Sigmoid colon (tissue), 7 donors: ENCODE results near the gene BRD4. TPM values are rescaled to one million over a fixed set of nuclear protein-coding genes. Genes with fewer than 3 reads are reported as not detected.

Experiments used
- DNase-seq: peaks from one replicate; pipeline ENCODE4 v3.0.0-alpha.2; 2019
- H3K27ac ChIP-seq, 4 donors: fragments of 200-600 bp; sonication (generic); one replicate each; pipeline ENCODE4 v1.5.1; 2016 to 2019; ENCODE audit warnings: mild to moderate bottlenecking in 1 of 4
- H3K27me3 ChIP-seq, 3 donors: fragments of 200-600 bp; sonication (generic); one replicate each; pipeline ENCODE4 v1.5.1; 2019; ENCODE audit warnings: mild to moderate bottlenecking in 1 of 3
- H3K36me3 ChIP-seq, 4 donors: fragments of 200-600 bp; sonication (generic); one replicate each; pipeline ENCODE4 v1.5.1; 2016 to 2019
- H3K4me1 ChIP-seq, 4 donors: fragments of 200-600 bp; sonication (generic); one replicate each; pipeline ENCODE4 v1.5.1; 2017 to 2019
- H3K4me3 ChIP-seq, 4 donors: fragments of 200-600 bp; sonication (generic); one replicate each; pipeline ENCODE4 v1.5.1; 2017 to 2019; ENCODE audit warnings: mild to moderate bottlenecking in 2 of 4, moderate library complexity in 1 of 4
- H3K9me3 ChIP-seq, 4 donors: fragments of 200-600 bp in 3 of 4; sonication (generic) in 3 of 4; one replicate each; pipeline versions ENCODE4 v1.5.1 to v1.6.1; 2013 to 2019
- CTCF ChIP-seq, 4 experiments: fragments of 450-650 bp in 3 of 4; fragments of 200-600 bp in 1 of 4; IDR thresholded peaks; one replicate each; pipeline ENCODE4 v1.5.1; 2016 to 2019; ENCODE audit warnings: antibody characterized with exemption in 4 of 4, mild to moderate bottlenecking in 3 of 4, moderate library complexity in 2 of 4
- EP300 ChIP-seq, 4 donors: sonication (generic); formaldehyde crosslinking; IDR thresholded peaks; one replicate each; pipeline ENCODE4 v1.6.1; 2017; ENCODE audit warnings: antibody characterized with exemption in 4 of 4
- POLR2A ChIP-seq, 2 donors: fragments of 450-650 bp; IDR thresholded peaks; one replicate each; pipeline ENCODE4 v1.6.1; 2016; ENCODE audit warnings: antibody characterized with exemption in 2 of 2, mild to moderate bottlenecking in 2 of 2, moderate library complexity in 2 of 2
- POLR2AphosphoS5 ChIP-seq, 4 donors: sonication (generic); formaldehyde crosslinking; IDR thresholded peaks; one replicate each; pipeline ENCODE4 v1.6.1; 2017; ENCODE audit warnings: antibody characterized with exemption in 4 of 4
- WGBS, 2 donors: extraction: QIAGEN DNeasy Blood & Tissue Kit; methylation state at CpG; one replicate each; pipeline ENCODE4 v1.1.7; 2013; 5-methylcytosine and 5-hydroxymethylcytosine counted together
- intact Hi-C: fragments of 100-400 bp; cut with DNase I; formaldehyde crosslinking; loops from one replicate; pipeline ENCODE4 v1.15.1; 2023
- polyA plus RNA-seq, 3 donors: library from polyadenylated mRNA; stranded (reverse); fragments of 200-250 nt; gene quantifications; one replicate each; pipeline ENCODE4 v1.2.3, GENCODE V29; 2013
- total RNA-seq, 4 donors: library from RNA; depleted of rRNA; stranded (reverse); fragments of >200 nt; gene quantifications; one replicate each; pipeline ENCODE4 v1.1.0, GENCODE V29; 2016
- donor health status: healthy with polysubstance abuse.
- donor health status: Bipolar disorder and iron deficiency.
- donor health status: healthy.

The BRD4 gene
- total and polyA plus RNA-seq, 7 donors: 9.0 to 43.8 (median 20.1) TPM

DNA sequence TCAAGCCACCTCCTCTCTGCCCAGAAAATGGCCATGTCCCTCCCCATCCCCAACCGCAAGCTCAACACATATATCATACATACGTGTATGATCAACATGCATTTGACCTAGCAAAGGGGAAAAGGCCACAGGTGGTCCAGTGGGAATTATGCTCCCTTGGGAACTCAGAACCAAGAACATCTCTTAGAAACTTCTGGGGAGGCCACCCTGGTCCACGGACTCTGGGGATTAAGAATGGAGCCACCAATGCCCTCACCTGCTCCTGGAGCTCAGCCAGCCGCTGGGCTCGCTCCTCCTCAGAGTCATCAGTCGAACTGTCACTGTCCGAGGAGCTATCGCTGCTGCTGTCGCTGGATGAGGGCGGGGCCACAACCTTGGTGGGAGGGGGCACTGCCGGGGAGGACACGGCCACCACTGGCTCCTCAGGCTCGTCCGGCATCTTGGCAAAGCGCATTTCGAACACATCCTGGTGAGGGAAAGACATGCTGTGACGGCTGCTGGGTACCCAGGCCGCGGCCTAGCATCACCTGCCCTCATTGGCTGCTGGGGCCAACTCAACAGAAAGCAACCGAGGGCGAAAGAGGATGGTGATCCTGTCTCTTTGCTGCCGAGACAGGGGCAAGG is 75.5 kb downstream of the BRD4 start:
- Histone ChIP-seq H3K36me3 (peaks cover 56 to 96% (median 82%) of the 10 kb centered on the region in 4 donors), H3K27ac (peak overlapping the region in 1 of 4 donors; percentile 7), H3K9me3 (no peaks in the 10 kb centered on the region), H3K27me3 (no peaks in the 10 kb centered on the region), H3K4me1 (peaks cover 0 to 19% (median 17%) of the 10 kb centered on the region in 4 donors), H3K4me3 (no peak overlapping the region)
- intact Hi-C loops: no loop called here
- no peak for TF ChIP-seq POLR2AphosphoS5 (IDR thresholded peaks at IDR 0.05)
- TF ChIP-seq CTCF (IDR thresholded peaks at IDR 0.05): no peak
- TF ChIP-seq EP300 (IDR thresholded peaks at IDR 0.05): no peak
- no peak for TF ChIP-seq POLR2A (IDR thresholded peaks at IDR 0.05)
- DNase-seq: no peak
- whole genome bisulfite sequencing, 2 donors: 94 to 95% methylated on average over 22 of the region's 22 CpGs

GRCh38 chr19:15255359-15255990 is 76.9 kb downstream of the BRD4 start:
- Histone ChIP-seq H3K36me3 (peaks cover 56 to 83% (median 74%) of the 10 kb centered on the region in 4 donors), H3K9me3 (no peaks in the 10 kb centered on the region), H3K27me3 (no peaks in the 10 kb centered on the region), H3K4me1 (peaks cover 0 to 33% (median 30%) of the 10 kb centered on the region in 4 donors), H3K4me3 (no peak overlapping the region), H3K27ac (no peak overlapping the region)
- intact Hi-C loops: no loop called here
- 92 to 93% methylated on average over 22 of the region's 22 CpGs for WGBS, 2 donors
- TF ChIP-seq POLR2A (IDR thresholded peaks at IDR 0.05) (no peak), EP300 (IDR thresholded peaks at IDR 0.05) (no peak), POLR2AphosphoS5 (IDR thresholded peaks at IDR 0.05) (no peak), CTCF (IDR thresholded peaks at IDR 0.05) (no peak)
- DNase-seq: no peak

DNA sequence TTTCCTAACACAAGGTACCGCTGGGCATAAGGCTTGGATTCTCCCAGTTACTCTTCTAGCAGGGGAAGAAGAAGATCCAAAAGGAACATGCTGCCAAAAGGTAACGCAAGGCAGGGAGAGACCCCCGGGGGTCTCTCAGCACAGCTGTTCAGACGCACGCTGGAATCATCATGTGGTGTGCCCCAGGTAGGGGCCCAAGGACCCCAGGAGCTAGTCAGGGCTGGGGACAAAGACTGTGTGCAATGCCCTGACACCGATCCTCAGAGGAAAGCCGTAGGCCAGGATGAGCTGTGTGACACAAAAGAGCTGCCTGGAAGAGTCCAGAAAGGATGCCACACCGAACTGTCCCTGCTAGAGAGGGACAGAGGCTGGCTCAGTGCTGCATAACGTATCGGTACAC is 77.8 kb downstream of the BRD4 start:
- DNase-seq: no peak
- Histone ChIP-seq H3K4me1 (peaks cover 0 to 42% (median 40%) of the 10 kb centered on the region in 4 donors), H3K27me3 (no peaks in the 10 kb centered on the region), H3K36me3 (peaks cover 54 to 73% (median 68%) of the 10 kb centered on the region in 4 donors), H3K27ac (peak overlapping the region in 2 of 4 donors; percentile 21 to 81), H3K9me3 (no peaks in the 10 kb centered on the region), H3K4me3 (no peak overlapping the region)
- intact Hi-C loops: loop anchor here (5.0 kb wide), 2 partner anchors 77 to 147 kb away; partner anchors contain the start of gene SYDE1
- WGBS, 2 donors: 95 to 96% methylated on average over 10 of the region's 10 CpGs
- TF ChIP-seq CTCF (IDR thresholded peaks at IDR 0.05) (no peak), EP300 (IDR thresholded peaks at IDR 0.05) (no peak), POLR2AphosphoS5 (IDR thresholded peaks at IDR 0.05) (no peak), POLR2A (IDR thresholded peaks at IDR 0.05) (no peak)

GRCh38 chr19:15253513-15253912 is 78.8 kb downstream of the BRD4 start:
- Histone ChIP-seq H3K4me1 (peaks cover 0 to 52% (median 50%) of the 10 kb centered on the region in 4 donors), H3K27me3 (no peaks in the 10 kb centered on the region), H3K9me3 (no peaks in the 10 kb centered on the region), H3K4me3 (no peak overlapping the region), H3K27ac (peak overlapping the region in 3 of 4 donors; percentile 81 to 87 (median 86)), H3K36me3 (peaks cover 46 to 64% (median 58%) of the 10 kb centered on the region in 4 donors)
- WGBS, 2 donors: 76 to 84% methylated on average over 15 of the region's 15 CpGs
- intact Hi-C loops: loop anchor here (5.0 kb wide), 2 partner anchors 76 to 146 kb away; partner anchors contain the start of gene SYDE1
- no peak for DNase-seq
- TF ChIP-seq EP300 (IDR thresholded peaks at IDR 0.05): no peak
- no peak for TF ChIP-seq CTCF (IDR thresholded peaks at IDR 0.05)
- TF ChIP-seq POLR2A (IDR thresholded peaks at IDR 0.05): no peak
- no peak for TF ChIP-seq POLR2AphosphoS5 (IDR thresholded peaks at IDR 0.05)
